HepG2 (cell line): ENCODE measurements around the gene AAMP. TPM values are rescaled to one million over a fixed set of nuclear protein-coding genes. Genes with fewer than 3 reads are reported as not detected.

ENCODE experiments used
- ATAC-seq: fragments of 200-7000 bp; cut with Tn5 transposase; 3 replicates; pipeline ENCODE4 v1.9.1; 2020; ENCODE audit warnings: mild to moderate bottlenecking, moderate library complexity
- BruUV-seq: library from RNA; stranded (reverse); fragments of 400-500 nt; replicated peaks from 2 replicates; lab custom pipeline; 2021; lab: Mats Ljungman, UMichigan
- CTCF ChIA-PET: fragments of 300-600 bp; formaldehyde crosslinking; extraction: SDS; loops from one replicate; lab custom pipeline; 2021; ENCODE audit warnings: low total read pairs, inconsistent platforms, low intra/inter-chr PET ratio; lab: Yijun Ruan, JAX
- POLR2A ChIA-PET: fragments of 350-600 bp; sonication (Branson Sonifier 250); formaldehyde crosslinking; loops from one replicate; lab custom pipeline; 2020; ENCODE audit warnings: antibody characterized with exemption, inconsistent platforms; lab: Yijun Ruan, JAX
- DNase-seq: peaks from one replicate; pipeline ENCODE4 v3.0.0-alpha.2; 2015; ENCODE audit warnings: low spot score
- FAIRE-seq: peaks from 3 replicates; lab custom pipeline; 2011; peaks lifted over from hg19 to GRCh38; lab: Jason Lieb, UNC
- H2AFZ ChIP-seq: one replicate; pipeline ENCODE4 v1.6.1; 2011; ENCODE audit warnings: low read length, inconsistent platforms
- H3K27ac ChIP-seq: fragments of 300-600 bp; 3 replicates; pipeline ENCODE4 v1.8.0; 2011; ENCODE audit warnings: mixed run types, mild to moderate bottlenecking, mixed read lengths, low read length, inconsistent platforms; ENCODE audit not compliant: insufficient read depth; ENCODE audit errors: extremely low read length
- H3K27me3 ChIP-seq, 2 experiments: fragments of 200-600 bp in 1 of 2; 2 replicates in 1 of 2; 3 replicates in 1 of 2; pipeline versions ENCODE4 v1.6.0 to v1.8.0; 2011; ENCODE audit warnings: low read length in 2 of 2, mild to moderate bottlenecking in 2 of 2, moderate library complexity in 2 of 2, inconsistent platforms in 1 of 2; ENCODE audit not compliant: insufficient read depth in 2 of 2, control insufficient read depth in 1 of 2
- H3K36me3 ChIP-seq, 2 experiments: fragments of 200-600 bp in 1 of 2; replicated peaks in 1 of 2; 2 replicates in 1 of 2; 3 replicates in 1 of 2; pipeline versions ENCODE4 v1.5.1 to v1.8.0; 2011; ENCODE audit warnings: low read length in 2 of 2, inconsistent platforms in 1 of 2; ENCODE audit not compliant: insufficient read depth in 2 of 2, control insufficient read depth in 1 of 2
- H3K4me1 ChIP-seq: 2 replicates; pipeline ENCODE4 v1.5.1; 2012; ENCODE audit warnings: low read length, inconsistent platforms; ENCODE audit not compliant: insufficient read depth
- H3K4me2 ChIP-seq: 2 replicates; pipeline ENCODE4 v1.6.0; 2011; ENCODE audit warnings: low read depth, low read length, inconsistent platforms
- H3K4me3 ChIP-seq, 3 experiments: fragments of 200-600 bp in 1 of 3; sonication (generic), shearing (Covaris generic) in 1 of 3; replicated peaks in 1 of 3; 2 replicates each; pipeline ENCODE4 v1.5.1; 2011 to 2016; ENCODE audit warnings: low read length in 3 of 3, inconsistent platforms in 2 of 3, low read depth in 2 of 3, mild to moderate bottlenecking in 2 of 3, control low read depth in 1 of 3, mixed read lengths in 1 of 3; ENCODE audit not compliant: insufficient read depth in 1 of 3
- H3K79me2 ChIP-seq: one replicate; pipeline ENCODE4 v1.6.1; 2011; ENCODE audit warnings: low read length, inconsistent platforms; ENCODE audit not compliant: insufficient read depth
- H3K9ac ChIP-seq: 2 replicates; pipeline ENCODE4 v1.6.0; 2011; ENCODE audit warnings: mild to moderate bottlenecking, low read depth, low read length, inconsistent platforms; ENCODE audit not compliant: insufficient read depth
- H3K9me3 ChIP-seq: 2 replicates; pipeline ENCODE4 v1.5.1; 2012; ENCODE audit warnings: mild to moderate bottlenecking, low read length
- H4K20me1 ChIP-seq: 2 replicates; pipeline ENCODE4 v1.6.0; 2011; ENCODE audit warnings: inconsistent platforms, mild to moderate bottlenecking, low read length, moderate library complexity; ENCODE audit not compliant: insufficient read depth
- ATF4 ChIP-seq, 2 experiments: fragments of 450-650 bp in 1 of 2; sonication (generic) in 1 of 2; formaldehyde crosslinking; IDR thresholded peaks; 2 replicates each; pipeline versions ENCODE4 v1.5.0 to v1.8.0; 2020 to 2022; ENCODE audit warnings: mild to moderate bottlenecking in 1 of 2, missing genetic modification reagents in 1 of 2
- EHMT2 ChIP-seq: fragments of 200-600 bp; sonication (generic); IDR thresholded peaks from 2 replicates; pipeline ENCODE4 v1.7.0; 2017; ENCODE audit warnings: antibody characterized with exemption, low read depth, low read length, borderline replicate concordance
- HDAC1 ChIP-seq: sonication (generic); formaldehyde crosslinking; IDR thresholded peaks from 2 replicates; pipeline ENCODE4 v1.5.1; 2020; ENCODE audit warnings: mild to moderate bottlenecking, missing genetic modification reagents
- ISL2 ChIP-seq: sonication (generic); formaldehyde crosslinking; IDR thresholded peaks from 2 replicates; pipeline ENCODE4 v1.5.0; 2020; ENCODE audit warnings: missing genetic modification reagents
- KDM1A ChIP-seq: IDR thresholded peaks from 2 replicates; pipeline ENCODE4 v1.6.1; 2016; ENCODE audit warnings: missing compliant biosample characterization
- MAZ ChIP-seq, 2 experiments: sonication (generic) in 1 of 2; formaldehyde crosslinking in 1 of 2; IDR thresholded peaks; 2 replicates each; pipeline versions ENCODE4 v1.5.0 to v1.6.1; 2012 to 2020; ENCODE audit warnings: low read depth in 2 of 2, mild to moderate bottlenecking in 2 of 2, borderline replicate concordance in 1 of 2, improper control_type of control experiment in 1 of 2, low read length in 1 of 2, missing genetic modification reagents in 1 of 2, moderate library complexity in 1 of 2
- NONO ChIP-seq, 2 experiments: fragments of 450-650 bp in 1 of 2; sonication (generic) in 1 of 2; formaldehyde crosslinking in 1 of 2; IDR thresholded peaks in 1 of 2; conservative IDR thresholded peaks in 1 of 2; 2 replicates each; pipeline versions ENCODE4 v1.6.1 to v1.8.0; 2017 to 2022; ENCODE audit warnings: mild to moderate bottlenecking in 1 of 2, missing genetic modification reagents in 1 of 2, moderate library complexity in 1 of 2
- PPARG ChIP-seq: conservative IDR thresholded peaks from 2 replicates; pipeline ENCODE4 v1.6.1; 2016; ENCODE audit warnings: missing biosample characterization, missing genetic modification reagents
- SPEN ChIP-seq: sonication (generic); formaldehyde crosslinking; IDR thresholded peaks from 2 replicates; pipeline ENCODE4 v1.5.1; 2020; ENCODE audit warnings: low read depth, mild to moderate bottlenecking, missing genetic modification reagents
- ZNF503 ChIP-seq: sonication (generic); formaldehyde crosslinking; IDR thresholded peaks from 2 replicates; pipeline ENCODE4 v1.4.0; 2020; ENCODE audit warnings: missing genetic modification reagents
- ZNF644 ChIP-seq: IDR thresholded peaks from 2 replicates; pipeline ENCODE4 v1.6.1; 2016; ENCODE audit warnings: low read depth
- ZNF691 ChIP-seq: sonication (generic); formaldehyde crosslinking; IDR thresholded peaks from 2 replicates; pipeline ENCODE4 v1.4.0; 2020; ENCODE audit warnings: missing genetic modification reagents, low read depth, mild to moderate bottlenecking, borderline replicate concordance
- ZNF710 ChIP-seq: sonication (generic); formaldehyde crosslinking; IDR thresholded peaks from 2 replicates; pipeline ENCODE4 v1.5.0; 2020; ENCODE audit warnings: mild to moderate bottlenecking, missing genetic modification reagents, borderline replicate concordance
- ZNF747 ChIP-seq: sonication (generic); formaldehyde crosslinking; IDR thresholded peaks from 2 replicates; pipeline ENCODE4 v1.8.1; 2023; ENCODE audit warnings: missing genetic modification reagents, mild to moderate bottlenecking, borderline replicate concordance
- ZNF788 ChIP-seq: sonication (generic); formaldehyde crosslinking; IDR thresholded peaks from 2 replicates; pipeline ENCODE4 v1.5.0; 2020; ENCODE audit warnings: mild to moderate bottlenecking, missing genetic modification reagents, borderline replicate concordance
- WGBS: methylation state at CpG from one replicate; pipeline ENCODE4 v1.1.6; 2017; ENCODE audit warnings: low lambda C conversion rate; 5-methylcytosine and 5-hydroxymethylcytosine counted together
- in situ Hi-C: cut with HindIII; loops from 2 replicates; pipeline ENCODE4 v1.10.0; 2017; ENCODE audit warnings: low pct_unique_long_range_greater_than_20kb; ENCODE audit not compliant: extremely low pct_ligation_motif_present
- intact Hi-C: fragments of 100-400 bp; cut with micrococcal nuclease; formaldehyde crosslinking; loops from one replicate; pipeline ENCODE4 v1.10.0; 2022; ENCODE audit not compliant: unreplicated experiment
- polyA plus RNA-seq, 8 experiments: library from polyadenylated mRNA; depleted of rRNA in 3 of 8; stranded (reverse) in 7 of 8; unstranded in 1 of 8; fragments of >200 nt; fragmentation: Illumina TruSeq in 4 of 8; extraction: Trizol in 4 of 8; gene quantifications; 2 replicates each; pipeline versions ENCODE4 v1.2.1 to v1.2.3, GENCODE V29; 2011 to 2016; ENCODE audit warnings: low read depth in 4 of 8, missing spikeins in 1 of 8, mixed read lengths in 1 of 8; ENCODE audit not compliant: insufficient read depth in 1 of 8
- total RNA-seq, 5 experiments: library from RNA; depleted of rRNA; stranded (reverse); fragments of >200 nt; fragmentation: Illumina TruSeq; extraction: Trizol; gene quantifications; 2 replicates each; pipeline ENCODE4 v1.2.3, GENCODE V29; 2016; ENCODE audit warnings: low read depth in 1 of 5

The AAMP gene
- total and polyA plus RNA-seq, 2 of the 13 experiments (the other 11 are each of a cell fraction or from before 2014, with no cell fraction given) = 110 to 186 TPM

- 0% methylated on average over 2 of the region's 2 CpGs for WGBS
- ChIA-PET CTCF (interaction anchor here (2.1 kb wide), 1 partner anchor 45 kb away, joined by 6 read pairs; the partner anchor contains the start of gene CATIP), POLR2A (interaction anchor here (0.6 to 2.8 kb wide), 8 partner anchors 11 to 88 kb away, joined by 3 to 37 read pairs (median 4); partner anchors contain the start of genes CATIP, CTDSP1 and TMBIM1)
- FAIRE-seq (peak; percentile 32), ATAC-seq (peak; percentile 80), DNase-seq (peak; percentile 87)
- intact Hi-C loops (loop anchor here (1.0 to 2.0 kb wide), 2 partner anchors 10 to 42 kb away; no protein-coding TSS in a partner anchor), in situ Hi-C loops (no loop called here)
- no TSS peak for BruUV-seq
- no peak overlapping the region for H3K9ac ChIP-seq
- peaks cover 77% of the 10 kb centered on the region for H3K4me1 ChIP-seq
- no peaks in the 10 kb centered on the region for H3K79me2 ChIP-seq
- H3K36me3 ChIP-seq = no peaks in the 10 kb centered on the region
- peak overlapping the region; percentile 58 for H3K27ac ChIP-seq
- H4K20me1 ChIP-seq = no peaks in the 10 kb centered on the region
- H3K27me3 ChIP-seq = no peaks in the 10 kb centered on the region
- no peak overlapping the region for H2AFZ ChIP-seq
- peak overlapping the region; percentile 79 for H3K4me2 ChIP-seq
- H3K4me3 ChIP-seq = peak overlapping the region in 1 of 3 experiments; percentile 47; a peak in 1 of 6 replicates
- no peaks in the 10 kb centered on the region for H3K9me3 ChIP-seq
- TF ChIP-seq ZNF747 (CRISPR knock-in tag) = peak; percentile 45; the same call in 1 of the 2 replicates
- no peak for TF ChIP-seq SPEN
- TF ChIP-seq EHMT2 = 0 out of 2 replicates have a peak, but pooled peaks have one; percentile 37
- TF ChIP-seq PPARG (CRISPR knock-in tag) = no peak
- 0 out of 2 replicates have a peak, but pooled peaks have one; percentile 21 for TF ChIP-seq ZNF503 (CRISPR knock-in tag)
- TF ChIP-seq ZNF644 (CRISPR knock-in tag) = 0 out of 2 replicates have a peak, but pooled peaks have one; percentile 21
- TF ChIP-seq HDAC1 (CRISPR knock-in tag) = peak; percentile 58
- TF ChIP-seq MAZ (IDR thresholded peaks at IDR 0.05; ENCODE audit: borderline replicate concordance, low read depth, low read length) = peak; percentile 24; the same call in 1 of the 2 replicates
- no peak for TF ChIP-seq MAZ (CRISPR knock-in tag; IDR thresholded peaks at IDR 0.05; ENCODE audit: low read depth)
- TF ChIP-seq ISL2 = peak; percentile 31; the same call in 1 of the 2 replicates
- no peak for TF ChIP-seq NONO (IDR thresholded peaks at IDR 0.05)
- peak; percentile 48; the same call in 1 of the 2 replicates for TF ChIP-seq NONO (CRISPR knock-in tag; conservative IDR thresholded peaks at IDR 0.05)
- 0 out of 2 replicates have a peak, but pooled peaks have one; percentile 36 for TF ChIP-seq ZNF691
- TF ChIP-seq ZNF710 = 0 out of 2 replicates have a peak, but pooled peaks have one; percentile 59
- TF ChIP-seq KDM1A (CRISPR knock-in tag) = 0 out of 2 replicates have a peak, but pooled peaks have one; percentile 24
- 0 out of 4 replicates have a peak, but pooled peaks of 1 of the 2 experiments have one; percentile 3 for TF ChIP-seq ATF4 (CRISPR knock-in tag; IDR thresholded peaks at IDR 0.05)
- no peak for TF ChIP-seq ZNF788
These were observed 42.4 kb upstream of the AAMP start for GRCh38 chr2:218312267-218312756.
